ENCODE measurements around the gene TNP1.

The TNP1 gene

DNA sequence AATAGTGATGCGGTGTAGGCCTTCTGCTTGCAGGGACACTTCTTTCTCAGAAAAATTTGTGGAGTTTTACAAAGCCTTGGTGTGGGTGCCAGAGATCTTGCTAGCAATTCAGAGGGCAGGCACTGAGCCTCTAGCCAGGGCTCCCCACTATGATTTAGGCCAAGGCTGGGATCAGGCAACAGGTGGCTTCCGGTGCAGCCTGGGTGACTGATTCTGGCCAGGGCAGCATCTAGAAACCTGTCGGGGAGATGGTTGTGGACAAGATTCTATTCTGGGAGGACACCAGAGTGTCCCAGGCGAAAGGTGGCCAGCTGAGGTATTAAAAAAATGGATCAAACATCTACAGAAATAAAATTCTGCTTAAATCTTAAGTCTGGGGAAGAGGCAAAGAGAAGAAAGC is 21.5 kb upstream of the TNP1 start:
- H3K9me3 Mint-ChIP-seq: no peaks in the 10 kb centered on the region
- H3K27ac Mint-ChIP-seq: peak overlapping the region; percentile 70 to 93
- peaks cover 7% of the 10 kb centered on the region for H3K27me3 Mint-ChIP-seq

DNA sequence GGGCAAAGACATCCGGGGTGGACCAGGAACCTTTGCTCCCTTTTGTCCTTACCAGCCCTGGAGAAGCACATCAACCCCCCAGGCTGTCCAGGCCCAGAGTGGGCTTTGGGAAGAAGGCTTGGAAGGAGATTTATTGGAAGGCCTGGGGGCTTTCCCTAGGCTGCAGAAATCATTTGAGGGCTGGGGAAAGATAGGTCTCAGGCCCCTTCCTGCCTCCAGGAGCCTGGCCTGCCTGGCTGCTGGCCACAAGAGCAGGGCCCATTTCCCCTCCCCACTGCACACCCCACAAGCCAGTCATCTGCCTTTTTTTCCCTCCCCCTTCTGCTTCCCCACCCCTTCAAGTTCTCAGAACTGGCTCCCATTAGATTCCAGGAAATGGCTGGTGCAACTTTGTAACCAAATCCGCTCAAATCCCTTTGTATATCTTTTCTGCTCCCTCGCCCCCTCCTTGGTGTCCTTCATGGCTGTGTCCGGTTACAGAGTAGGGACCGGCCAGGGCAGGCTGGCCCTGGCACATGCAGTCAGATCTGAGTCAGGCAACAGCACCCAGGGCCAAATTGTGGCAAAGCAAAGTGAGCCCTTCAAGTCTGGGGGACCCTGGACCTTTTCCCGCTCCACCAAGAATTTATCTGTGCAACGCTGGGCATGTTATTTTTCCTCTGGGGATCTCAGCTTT is 20.8 kb upstream of the TNP1 start:
- DNase-seq: peak; percentile 36 to 59
- peak; percentile 89 for ATAC-seq
- peaks cover 7% of the 10 kb centered on the region for H3K27me3 Mint-ChIP-seq
- H3K9me3 Mint-ChIP-seq: no peaks in the 10 kb centered on the region
- peaks cover 31% of the 10 kb centered on the region for H3K4me1 Mint-ChIP-seq
- peak overlapping the region; percentile 1 to 46 for H3K4me3 Mint-ChIP-seq
- peak overlapping the region; percentile 70 to 93 for H3K27ac Mint-ChIP-seq

More for the DNA sequence above, 21.5 kb upstream of the TNP1 start:
- DNase-seq (no peak), ATAC-seq (no peak)
- H3K4me1 Mint-ChIP-seq: peaks cover 31% of the 10 kb centered on the region
- H3K4me3 Mint-ChIP-seq: no peak overlapping the region

GRCh38 chr2:216879727-216880508 is 20.1 kb upstream of the TNP1 start:
- ATAC-seq (no peak), DNase-seq (no peak)
- Mint-ChIP-seq H3K27me3 (peaks cover 7% of the 10 kb centered on the region), H3K9me3 (no peaks in the 10 kb centered on the region), H3K4me1 (peaks cover 31% of the 10 kb centered on the region), H3K27ac (peak overlapping the region in 1 of 2 donors; percentile 47), H3K4me3 (peak overlapping the region; percentile 11 to 46)

DNA sequence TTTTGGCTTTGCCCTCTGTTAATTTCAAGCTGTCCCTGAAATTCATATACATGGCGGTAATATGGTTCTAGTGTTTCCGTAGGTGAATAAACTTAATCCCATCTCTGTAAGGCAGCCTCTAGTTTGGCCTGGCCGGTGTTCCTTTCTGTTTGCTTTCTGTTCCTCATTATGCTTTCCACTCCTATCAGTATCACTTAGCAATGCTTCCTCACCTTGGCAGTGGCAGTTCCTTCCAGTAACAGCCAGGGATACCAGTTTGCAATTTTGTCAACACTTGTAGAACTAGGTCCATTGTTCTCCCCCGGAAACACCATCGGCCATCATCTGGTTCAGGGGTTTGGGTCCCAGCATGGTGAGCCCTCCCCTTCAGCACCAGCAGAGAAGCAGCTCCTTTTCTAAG is 18.2 kb upstream of the TNP1 start:
- Mint-ChIP-seq H3K27ac (no peak overlapping the region), H3K4me1 (peaks cover 31% of the 10 kb centered on the region)

GRCh38 chr2:216877085-216877484 is 17.2 kb upstream of the TNP1 start:
- Mint-ChIP-seq H3K4me1 (peaks cover 31% of the 10 kb centered on the region), H3K9me3 (no peaks in the 10 kb centered on the region)
- ATAC-seq: no peak

More for the DNA sequence above, 18.2 kb upstream of the TNP1 start:
- Mint-ChIP-seq H3K4me3 (no peak overlapping the region), H3K9me3 (no peaks in the 10 kb centered on the region), H3K27me3 (peaks cover 7% of the 10 kb centered on the region)
- ATAC-seq (no peak), DNase-seq (no peak)

GRCh38 chr2:216875862-216876261 is 16.0 kb upstream of the TNP1 start:
- Mint-ChIP-seq H3K27me3 (no peaks in the 10 kb centered on the region), H3K4me3 (no peak overlapping the region), H3K4me1 (peaks cover 23% of the 10 kb centered on the region), H3K9me3 (no peaks in the 10 kb centered on the region), H3K27ac (no peak overlapping the region)
- ATAC-seq (no peak), DNase-seq (no peak)

More at GRCh38 chr2:216877085-216877484, 17.2 kb upstream of the TNP1 start:
- Mint-ChIP-seq H3K27ac (no peak overlapping the region), H3K27me3 (peaks cover 7% of the 10 kb centered on the region), H3K4me3 (no peak overlapping the region)
- no peak for DNase-seq

DNA sequence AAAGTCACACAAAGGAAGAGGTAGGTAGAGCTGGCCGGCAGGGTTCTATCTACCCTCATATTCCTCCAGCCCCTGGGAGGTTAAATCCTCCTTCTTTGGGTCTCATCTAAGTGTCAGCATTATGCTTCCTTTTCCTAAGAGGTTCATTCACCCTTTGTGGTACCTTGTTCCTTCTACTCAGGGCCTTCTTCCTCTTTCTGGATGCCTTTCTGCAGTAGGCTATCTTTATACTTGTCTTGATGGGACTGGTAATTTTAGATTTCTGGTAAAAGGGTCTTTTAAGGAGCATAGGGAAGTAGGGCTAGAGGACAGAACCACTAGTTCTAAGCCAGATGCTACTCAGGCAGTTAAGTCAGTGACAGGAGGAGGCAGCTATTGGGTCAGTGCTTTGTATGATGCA is 13.7 kb upstream of the TNP1 start:
- Mint-ChIP-seq H3K9me3 (peaks cover 0 to 4% of the 10 kb centered on the region in 2 donors), H3K27me3 (peaks cover 2% of the 10 kb centered on the region), H3K4me1 (peaks cover 1% of the 10 kb centered on the region), H3K27ac (no peak overlapping the region), H3K4me3 (no peak overlapping the region)
- DNase-seq (no peak), ATAC-seq (no peak)

GRCh38 chr2:216872624-216873023 is 12.8 kb upstream of the TNP1 start:
- peaks cover 0 to 9% of the 10 kb centered on the region in 2 donors for H3K9me3 Mint-ChIP-seq
- ATAC-seq: no peak
- H3K4me1 Mint-ChIP-seq: peaks cover under 1% of the 10 kb centered on the region
- H3K27ac Mint-ChIP-seq: no peak overlapping the region
- no peak overlapping the region for H3K4me3 Mint-ChIP-seq
- H3K27me3 Mint-ChIP-seq: peaks cover 7% of the 10 kb centered on the region
- DNase-seq: no peak

- no peak overlapping the region for H3K27ac Mint-ChIP-seq
- DNase-seq (no peak), ATAC-seq (no peak)
- peaks cover 7% of the 10 kb centered on the region for H3K27me3 Mint-ChIP-seq
- no peak overlapping the region for H3K4me3 Mint-ChIP-seq
- peaks cover 6% of the 10 kb centered on the region for H3K4me1 Mint-ChIP-seq
- peaks cover 0 to 9% of the 10 kb centered on the region in 2 donors for H3K9me3 Mint-ChIP-seq
Observed at GRCh38 chr2:216872040-216872439, 12.2 kb upstream of the TNP1 start.

DNA sequence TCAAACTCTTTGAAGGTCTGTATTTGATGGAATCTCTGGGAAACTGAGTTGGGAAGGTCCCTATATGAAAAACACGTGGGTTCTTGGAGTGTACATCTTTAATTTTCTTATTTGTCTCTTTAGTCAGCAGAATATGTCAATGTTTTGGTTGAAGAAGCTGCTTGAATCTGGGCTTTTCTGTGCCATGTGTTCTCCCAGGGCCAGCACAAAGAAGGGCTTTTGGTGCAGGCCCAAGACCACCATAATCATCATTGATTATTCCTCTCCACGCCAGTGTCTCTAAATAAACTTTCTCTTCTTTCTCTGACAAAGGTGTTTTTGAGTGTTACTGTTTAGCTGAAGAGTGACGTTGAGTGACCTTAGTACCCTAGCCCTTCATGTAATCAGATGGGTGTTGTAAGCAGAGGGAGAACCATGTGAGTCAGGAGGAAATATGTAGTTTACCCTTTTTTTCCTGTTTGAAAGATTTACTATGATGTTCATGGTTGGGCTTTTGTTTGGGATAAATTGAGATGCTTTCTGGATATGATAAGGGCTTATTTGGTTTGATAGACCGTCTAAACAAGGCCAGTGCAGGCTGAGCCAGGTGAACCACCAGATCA is 11.6 kb upstream of the TNP1 start:
- ATAC-seq (no peak), DNase-seq (no peak)
- H3K4me1 Mint-ChIP-seq: peaks cover 11% of the 10 kb centered on the region
- H3K27me3 Mint-ChIP-seq: peaks cover 7% of the 10 kb centered on the region
- H3K27ac Mint-ChIP-seq: no peak overlapping the region
- H3K9me3 Mint-ChIP-seq: peaks cover 0 to 9% of the 10 kb centered on the region in 2 donors
- no peak overlapping the region for H3K4me3 Mint-ChIP-seq

DNA sequence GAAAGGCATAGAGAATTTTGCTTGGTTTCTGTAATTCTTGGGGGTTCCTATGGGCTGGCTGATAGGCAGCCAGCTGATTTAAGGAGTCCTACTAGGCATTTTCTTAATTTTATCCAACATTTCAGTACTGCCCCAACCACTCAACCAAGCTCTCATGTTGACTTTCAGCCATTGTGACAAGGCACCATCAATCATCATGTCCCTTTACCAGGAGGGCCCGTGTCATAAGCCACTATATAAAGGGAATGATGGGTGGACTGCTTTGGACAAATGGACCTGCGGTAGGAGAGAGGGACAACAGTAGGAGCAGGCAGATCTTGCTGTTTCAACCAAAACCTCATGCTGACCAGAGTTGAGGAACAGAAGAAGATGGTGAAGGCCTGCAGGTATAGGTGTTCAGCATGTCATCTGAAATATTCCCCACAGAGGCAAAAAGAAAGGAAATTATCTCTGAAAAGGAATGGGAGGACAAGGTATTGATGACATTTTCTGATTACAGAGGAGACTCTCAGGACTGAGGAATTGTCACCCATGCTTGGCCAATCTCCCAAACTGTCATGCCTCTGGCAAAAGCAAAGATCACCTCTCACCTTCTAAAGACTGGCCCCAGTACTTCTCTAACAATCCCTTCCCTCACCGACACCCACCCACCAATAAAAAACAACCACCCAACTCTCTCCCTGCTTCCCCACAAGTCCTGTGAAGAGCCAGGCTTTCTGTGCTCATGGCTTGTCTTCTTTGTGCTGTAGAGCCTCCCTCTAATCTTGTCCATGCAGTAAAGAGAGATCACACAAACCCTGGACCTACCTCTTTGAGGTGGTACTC is 10.9 kb upstream of the TNP1 start:
- DNase-seq: no peak
- Mint-ChIP-seq H3K27me3 (peaks cover 7% of the 10 kb centered on the region), H3K27ac (no peak overlapping the region), H3K4me1 (peaks cover 17% of the 10 kb centered on the region), H3K9me3 (peaks cover 0 to 9% of the 10 kb centered on the region in 2 donors), H3K4me3 (no peak overlapping the region)
- ATAC-seq: no peak

GRCh38 chr2:216866515-216867095 is 6.7 kb upstream of the TNP1 start:
- H3K4me1 Mint-ChIP-seq: peaks cover 29% of the 10 kb centered on the region
- H3K27ac Mint-ChIP-seq: no peak overlapping the region
- H3K4me3 Mint-ChIP-seq: peak overlapping the region in 1 of 2 donors; percentile 6
- peaks cover 17% of the 10 kb centered on the region for H3K27me3 Mint-ChIP-seq
- peak; percentile 70 for ATAC-seq
- no peak for DNase-seq
- H3K9me3 Mint-ChIP-seq: peaks cover 0 to 9% of the 10 kb centered on the region in 2 donors

DNA sequence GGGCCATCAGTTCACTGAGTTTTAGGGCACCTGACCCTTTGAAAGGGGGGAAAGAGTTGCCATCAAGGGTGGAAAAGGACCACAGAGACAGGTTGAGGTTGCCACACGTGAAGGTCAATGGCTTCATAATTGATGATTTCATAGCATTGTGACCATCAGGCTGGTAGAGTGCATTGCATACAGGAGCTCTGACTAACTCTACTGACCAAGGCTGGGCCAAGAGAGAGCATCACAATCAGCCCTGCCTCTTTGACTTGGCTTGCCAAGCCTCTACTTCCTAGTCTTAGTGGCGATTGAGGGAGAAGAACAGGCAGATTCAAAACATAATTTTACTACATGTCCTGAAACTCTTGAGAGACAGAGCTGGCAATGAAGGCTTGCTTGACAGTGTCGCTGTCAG is 5.8 kb upstream of the TNP1 start:
- no peak overlapping the region for H3K4me3 Mint-ChIP-seq
- H3K4me1 Mint-ChIP-seq: peaks cover 29% of the 10 kb centered on the region
- no peak overlapping the region for H3K27ac Mint-ChIP-seq
- peaks cover 20% of the 10 kb centered on the region for H3K27me3 Mint-ChIP-seq
- H3K9me3 Mint-ChIP-seq: peaks cover 0 to 9% of the 10 kb centered on the region in 2 donors
- ATAC-seq (no peak), DNase-seq (no peak)

DNA sequence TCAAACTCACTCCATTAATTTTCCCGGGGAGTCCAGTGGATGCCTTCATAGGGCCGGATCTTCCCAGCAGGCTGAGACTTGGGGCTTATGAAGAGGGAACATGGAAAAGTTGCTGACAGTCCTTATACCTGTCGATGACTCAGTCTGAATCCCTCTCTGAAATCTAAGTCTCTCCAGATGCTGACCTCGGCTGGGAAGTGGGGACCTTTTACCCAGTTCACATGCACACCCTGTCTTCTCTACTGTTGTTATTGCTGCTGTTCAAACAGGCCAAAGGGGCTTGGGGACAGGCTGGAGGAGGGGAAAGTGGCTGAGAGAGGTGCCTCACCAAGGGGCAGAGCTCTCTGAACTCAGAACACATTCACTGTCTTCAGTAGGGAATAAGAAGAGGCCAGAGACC is 4.1 kb upstream of the TNP1 start:
- Mint-ChIP-seq H3K27ac (peak overlapping the region in 1 of 2 donors; percentile 75), H3K4me3 (no peak overlapping the region), H3K9me3 (peaks cover 0 to 9% of the 10 kb centered on the region in 2 donors), H3K4me1 (peaks cover 39% of the 10 kb centered on the region), H3K27me3 (peaks cover 20% of the 10 kb centered on the region)
- DNase-seq (no peak), ATAC-seq (no peak)

Measured in stimulated activated naive CD8-positive, alpha-beta T cell treated with anti-CD3 and anti-CD28 coated beads, Interleukin-15, amount 100 ng/mL, for 72 hours (primary cell).